Stromal cell of bone marrow (primary cell): ENCODE results near the gene CDK14.

Source experiments
- DNase-seq: peaks from one replicate; pipeline ENCODE4 v3.0.0-alpha.2; 2012; ENCODE audit warnings: low read depth

CDK14 gene

GRCh38 chr7:90596671-90597562 is 796 bp downstream of the CDK14 start:
- no peak for DNase-seq

- no peak for DNase-seq
Measured at GRCh38 chr7:90597563-90598253, 1.6 kb downstream of the CDK14 start.

GRCh38 chr7:90599038-90599437 is 2.9 kb downstream of the CDK14 start:
- DNase-seq = no peak

- DNase-seq = no peak
Measured at GRCh38 chr7:90599892-90600555, 3.9 kb downstream of the CDK14 start.

- no peak for DNase-seq
Measured at GRCh38 chr7:90602303-90602702, 6.2 kb downstream of the CDK14 start.

- DNase-seq = no peak
Measured at GRCh38 chr7:90603346-90603745, 7.2 kb downstream of the CDK14 start.

GRCh38 chr7:90604383-90604782 is 8.3 kb downstream of the CDK14 start:
- DNase-seq = no peak

- no peak for DNase-seq
Measured at GRCh38 chr7:90605055-90605454, 8.9 kb downstream of the CDK14 start.

GRCh38 chr7:90607196-90607595 is 11.1 kb downstream of the CDK14 start:
- no peak for DNase-seq

GRCh38 chr7:90610105-90610504 is 14.0 kb downstream of the CDK14 start:
- no peak for DNase-seq

- DNase-seq = no peak
Measured at GRCh38 chr7:90611115-90611514, 15.0 kb downstream of the CDK14 start.

GRCh38 chr7:90613088-90613498 is 17.0 kb downstream of the CDK14 start:
- DNase-seq = no peak

GRCh38 chr7:90617442-90617841 is 21.3 kb downstream of the CDK14 start:
- DNase-seq = no peak

GRCh38 chr7:90618876-90619275 is 22.8 kb downstream of the CDK14 start:
- no peak for DNase-seq

GRCh38 chr7:90621125-90621746 is 25.1 kb downstream of the CDK14 start:
- DNase-seq = no peak

GRCh38 chr7:90621747-90622140 is 25.6 kb downstream of the CDK14 start:
- DNase-seq = no peak

GRCh38 chr7:90622670-90623069 is 26.5 kb downstream of the CDK14 start:
- no peak for DNase-seq

GRCh38 chr7:90624225-90624911 is 28.2 kb downstream of the CDK14 start:
- DNase-seq = no peak

GRCh38 chr7:90625051-90625450 is 28.9 kb downstream of the CDK14 start:
- no peak for DNase-seq

GRCh38 chr7:90625562-90625961 is 29.4 kb downstream of the CDK14 start:
- no peak for DNase-seq

GRCh38 chr7:90626013-90626412 is 29.9 kb downstream of the CDK14 start:
- no peak for DNase-seq
